DLD1 (cell line): ENCODE measurements around the gene DNAAF3.

Experiments used
- in situ Hi-C: cut with HindIII; loops from 2 replicates; pipeline ENCODE4 v1.10.0; 2017; ENCODE audit warnings: low sequenced_read_pairs

DNAAF3 gene

GRCh38 chr19:55119053-55119452 is 47.4 kb downstream of the DNAAF3 start:
- in situ Hi-C loops, result no loop called here

GRCh38 chr19:55118401-55118991 is 47.9 kb downstream of the DNAAF3 start:
- in situ Hi-C loops, result no loop called here

GRCh38 chr19:55117663-55118391 is 48.6 kb downstream of the DNAAF3 start:
- in situ Hi-C loops, result no loop called here

- in situ Hi-C loops, result no loop called here
These were observed 49.4 kb downstream of the DNAAF3 start, which contains the start of gene PPP1R12C for GRCh38 chr19:55116859-55117662. Gene PPP1R12C, minus strand, starts transcription at chr19:55117637. Its CDS starts 94 bp downstream, at chr19:55117543.

- in situ Hi-C loops, result no loop called here
These were observed 50.1 kb downstream of the DNAAF3 start for GRCh38 chr19:55116232-55116858.

- in situ Hi-C loops, result no loop called here
These were observed 50.9 kb downstream of the DNAAF3 start for GRCh38 chr19:55115446-55116065.

GRCh38 chr19:55114566-55115145 is 51.8 kb downstream of the DNAAF3 start:
- in situ Hi-C loops, result no loop called here

GRCh38 chr19:55113570-55114039 is 52.8 kb downstream of the DNAAF3 start:
- in situ Hi-C loops, result no loop called here

- in situ Hi-C loops, result no loop called here
These were observed 53.4 kb downstream of the DNAAF3 start for GRCh38 chr19:55112777-55113569.

- in situ Hi-C loops, result no loop called here
These were observed 54.1 kb downstream of the DNAAF3 start for GRCh38 chr19:55112246-55112776.

- in situ Hi-C loops, result no loop called here
These were observed 55.1 kb downstream of the DNAAF3 start for GRCh38 chr19:55111238-55111831.

GRCh38 chr19:55109527-55110291 is 56.7 kb downstream of the DNAAF3 start:
- in situ Hi-C loops, result no loop called here
